GM18858 (cell line): ENCODE data around the gene SLC25A52.
"Not testable (repeated sequence)": the region's sequence is repeated elsewhere in the genome, so short reads cannot be mapped to it uniquely, and the experiment has no call there.

Source experiments
- ATAC-seq: cut with Tn5 transposase; IDR thresholded peaks from one replicate; pipeline ENCODE4 v1.9.1; 2021; ENCODE audit not compliant: unreplicated experiment

Gene SLC25A52

GRCh38 chr18:31741097-31741735 is 19.5 kb downstream of the SLC25A52 start:
- no peak for ATAC-seq

GRCh38 chr18:31740180-31740579 is 20.5 kb downstream of the SLC25A52 start:
- ATAC-seq, result no peak

DNA sequence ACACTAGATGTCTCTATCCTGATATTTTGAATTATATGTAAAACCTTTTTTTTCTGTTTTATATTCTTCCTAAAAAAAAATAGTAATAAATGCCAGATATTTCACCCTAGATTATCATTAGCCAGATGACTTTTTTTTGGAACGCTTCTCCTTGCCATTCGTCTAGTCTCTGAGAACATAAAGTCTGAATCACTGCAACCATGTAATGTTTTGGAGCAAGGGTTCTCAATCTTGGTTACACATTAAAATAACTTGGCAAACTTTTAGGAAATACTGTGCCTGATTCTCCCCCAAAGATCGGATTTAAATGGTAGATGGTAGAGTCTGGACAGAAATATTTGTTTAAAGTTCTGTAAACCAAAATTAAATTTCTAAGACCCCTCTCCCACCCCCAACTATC is 21.0 kb downstream of the SLC25A52 start:
- ATAC-seq, result no peak

DNA sequence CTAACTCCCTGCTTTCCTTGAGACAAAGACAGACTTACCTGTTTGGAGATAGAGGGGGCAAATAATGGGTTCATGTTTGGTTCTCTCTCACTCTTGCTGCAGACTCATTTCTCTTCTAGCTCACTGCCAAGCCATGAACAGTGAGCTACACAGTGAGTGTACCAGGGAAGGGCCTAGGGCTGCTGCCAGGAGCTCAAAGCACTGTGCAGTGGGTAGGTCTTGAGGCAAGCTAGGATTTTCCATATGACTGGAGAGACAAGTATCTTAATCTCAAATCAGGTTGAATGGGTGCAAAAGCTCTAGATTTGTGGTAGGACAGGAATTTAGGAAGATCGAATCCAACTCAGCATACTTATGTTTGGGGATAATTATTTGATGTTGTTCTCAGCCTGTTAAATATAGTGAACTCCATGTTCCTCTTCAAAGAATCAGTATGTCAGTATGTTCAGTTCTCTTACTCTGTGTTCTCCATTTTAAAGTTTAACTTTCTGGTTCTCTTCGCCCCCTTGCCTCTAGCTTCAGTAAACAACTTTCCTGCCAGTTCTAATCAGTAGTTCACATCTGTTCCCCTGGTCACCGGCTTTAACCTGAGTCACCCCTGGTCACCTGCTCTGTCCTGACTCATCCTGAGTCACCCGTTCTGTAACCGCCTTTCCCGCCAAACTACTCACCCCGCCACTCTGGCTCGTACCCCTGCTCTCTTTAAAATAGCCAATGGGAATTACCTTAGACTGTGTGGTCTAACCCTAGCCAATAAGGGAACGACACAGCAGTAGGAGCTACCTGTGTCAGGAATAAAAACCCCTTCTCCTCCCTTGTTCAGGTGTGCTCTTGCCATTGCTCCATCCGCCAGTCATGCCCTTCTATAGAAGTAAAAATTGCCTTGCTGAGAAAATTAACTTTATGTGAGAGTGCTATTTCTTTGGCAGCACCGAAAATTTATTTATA is 21.9 kb downstream of the SLC25A52 start:
- ATAC-seq, result no peak

- peak; percentile 88 for ATAC-seq
Measured at GRCh38 chr18:31736630-31737029, 24.1 kb downstream of the SLC25A52 start.

- no peak for ATAC-seq
Measured at GRCh38 chr18:31731628-31732027, 29.1 kb downstream of the SLC25A52 start.

DNA sequence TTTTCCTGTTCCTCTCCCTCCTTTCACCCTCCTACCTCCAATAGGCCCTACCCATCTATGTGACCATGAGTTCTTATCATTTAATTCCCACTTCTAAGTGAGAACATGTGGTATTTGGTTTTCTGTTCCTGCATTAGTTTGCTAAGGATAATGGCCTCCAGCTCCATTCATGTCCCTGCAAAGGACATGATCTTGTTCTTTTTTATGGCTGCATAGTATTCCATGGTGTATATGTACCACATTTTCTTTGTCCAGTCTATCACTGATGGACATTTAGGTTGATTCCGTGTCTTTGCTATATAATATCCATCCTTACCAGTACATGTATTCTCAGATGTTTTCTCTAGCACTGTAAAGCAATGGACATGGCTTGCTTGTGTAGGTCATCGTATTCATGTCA is 31.5 kb downstream of the SLC25A52 start:
- not testable (repeated sequence) for ATAC-seq

- no peak for ATAC-seq
Measured at GRCh38 chr18:31723990-31724711, 36.5 kb downstream of the SLC25A52 start.

DNA sequence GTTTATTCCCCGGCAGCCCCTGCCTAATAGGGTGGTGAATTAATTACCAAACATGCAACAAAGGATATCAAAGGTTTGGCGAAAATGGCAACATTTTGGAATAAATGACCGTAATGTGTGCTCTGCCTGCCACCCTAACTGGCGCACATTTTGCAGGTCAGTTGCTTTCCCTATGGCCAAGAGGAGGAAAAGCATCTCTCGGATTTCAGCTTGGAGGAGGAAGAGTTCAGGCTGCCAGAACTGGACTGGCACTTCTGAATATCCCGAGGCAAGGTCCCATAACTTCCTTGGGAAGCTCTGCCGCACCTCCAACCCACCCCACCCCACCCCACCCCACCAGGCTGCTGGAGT is 37.1 kb downstream of the SLC25A52 start:
- no peak for ATAC-seq

GRCh38 chr18:31722369-31722957 is 38.2 kb downstream of the SLC25A52 start:
- ATAC-seq, result peak; percentile 98

DNA sequence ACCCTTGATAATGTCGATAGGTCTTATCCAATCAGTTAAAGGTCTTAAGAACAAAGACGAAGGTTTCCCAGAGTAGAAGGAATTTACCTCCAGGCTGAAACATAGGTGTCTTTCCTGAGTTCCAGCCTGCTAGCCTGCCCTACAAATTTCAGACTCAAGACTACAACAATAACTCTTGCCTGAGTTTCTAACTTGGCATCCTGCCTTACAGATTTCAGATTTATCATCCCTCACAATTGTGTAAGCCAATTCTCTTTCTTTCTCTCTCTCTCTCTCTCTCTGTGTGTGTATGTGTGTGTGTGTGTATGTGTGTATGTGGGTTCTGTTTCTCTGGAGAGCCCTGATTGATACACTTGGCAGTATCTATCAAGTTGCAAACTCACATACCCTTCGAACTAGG is 39.1 kb downstream of the SLC25A52 start:
- ATAC-seq, result no peak

DNA sequence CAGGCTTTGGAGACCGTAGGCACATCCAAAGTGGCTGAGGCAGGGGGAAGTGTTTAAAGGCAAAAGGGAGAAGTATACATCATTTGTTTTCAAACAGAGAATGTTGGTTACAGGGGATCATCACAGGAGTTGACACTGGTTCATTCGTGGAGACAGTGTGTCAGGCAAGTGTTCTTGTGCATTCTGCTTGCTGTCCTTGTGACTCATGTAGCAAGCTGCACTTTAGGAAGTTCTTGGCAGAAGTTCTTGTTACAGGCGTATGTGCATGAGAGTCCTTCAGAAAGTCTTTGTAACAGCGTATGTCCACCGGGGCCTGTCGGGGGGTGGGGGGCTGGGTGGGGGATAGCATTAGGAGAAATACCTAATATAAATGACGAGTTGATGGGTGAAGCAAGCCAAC is 39.8 kb downstream of the SLC25A52 start:
- no peak for ATAC-seq

- ATAC-seq, result no peak
Measured at GRCh38 chr18:31719363-31720006, 41.2 kb downstream of the SLC25A52 start.

GRCh38 chr18:31718386-31718785 is 42.3 kb downstream of the SLC25A52 start:
- ATAC-seq, result no peak

DNA sequence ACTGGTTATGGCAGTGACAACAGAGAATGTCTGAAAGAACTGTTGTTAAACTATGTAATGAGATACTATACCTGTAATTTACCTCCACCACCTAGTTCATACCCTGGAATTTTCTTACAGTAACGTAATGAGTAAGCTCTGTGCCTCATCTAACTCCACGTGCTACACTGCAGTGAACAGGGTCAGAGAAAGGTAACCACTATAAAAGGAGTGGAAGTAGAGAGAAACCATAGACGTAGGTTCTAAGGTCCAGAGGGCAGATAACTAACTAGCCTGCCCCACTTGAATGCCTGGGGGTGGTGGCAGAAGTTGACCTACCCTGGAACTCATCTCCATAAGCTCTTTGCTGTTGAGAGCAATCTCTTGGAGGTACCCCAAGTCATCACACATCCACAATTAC is 44.3 kb downstream of the SLC25A52 start:
- no peak for ATAC-seq

DNA sequence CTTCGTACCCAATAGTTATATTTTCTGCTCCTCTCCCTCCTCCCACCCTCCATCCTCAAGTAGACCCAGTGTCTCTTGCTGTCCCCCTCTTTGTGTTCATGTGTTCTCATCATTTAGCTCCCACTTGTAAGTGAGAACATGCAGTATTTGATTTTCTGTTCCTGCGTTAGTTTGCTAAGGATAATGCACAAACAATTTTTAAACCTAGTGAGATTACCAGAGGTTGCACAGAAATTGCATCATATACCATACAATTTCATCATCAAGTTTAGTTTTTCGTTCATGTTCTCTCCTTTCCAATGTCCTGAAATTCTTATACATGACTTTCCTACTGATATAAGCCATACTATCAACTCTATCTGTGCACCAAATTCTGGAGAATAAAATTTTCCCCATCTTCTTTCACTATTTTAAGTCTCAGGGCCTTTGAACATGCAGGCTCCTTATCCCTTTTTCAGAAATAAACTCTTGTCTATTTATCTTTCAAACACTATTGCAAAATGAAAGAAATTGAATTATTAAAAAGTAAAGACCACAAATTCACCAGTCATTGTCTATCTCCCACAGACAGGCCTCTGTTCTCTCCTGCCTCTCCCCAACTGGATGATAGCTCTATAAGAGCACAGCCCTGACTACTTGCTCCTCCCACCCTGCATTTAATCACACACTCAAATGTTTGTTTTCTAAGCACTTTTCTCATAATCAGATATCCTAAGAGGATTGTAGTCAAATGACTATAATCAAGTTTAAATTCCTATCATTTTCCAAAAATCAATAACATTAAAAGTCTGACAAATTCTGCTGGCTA is 49.1 kb downstream of the SLC25A52 start:
- no peak for ATAC-seq

DNA sequence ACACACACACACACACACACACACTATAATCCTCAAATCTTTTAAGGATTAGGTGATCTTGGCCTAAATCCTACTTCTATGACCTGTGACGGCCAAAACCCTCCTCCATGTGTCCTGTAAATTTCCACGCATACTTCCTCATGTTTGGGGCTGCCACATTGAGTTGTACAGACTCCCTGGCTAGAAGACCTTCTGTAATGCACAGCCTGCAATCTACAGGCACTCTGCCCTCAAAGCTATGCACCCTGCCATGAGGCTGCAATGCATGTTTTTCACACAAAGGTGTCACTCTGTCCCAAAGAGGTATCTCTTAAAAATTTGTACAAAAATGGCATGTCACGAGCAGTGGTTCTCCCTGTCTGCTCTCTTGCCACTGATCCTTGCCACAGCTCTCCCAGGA is 49.9 kb downstream of the SLC25A52 start:
- no peak for ATAC-seq
